CD4-positive, alpha-beta T cell (primary cell): ENCODE data around the gene COL15A1. TPM values are rescaled to one million over a fixed set of nuclear protein-coding genes. Genes with fewer than 3 reads are reported as not detected.

Experiments
- ATAC-seq: fragments of 200-7000 bp; cut with Tn5 transposase; one replicate; pipeline ENCODE4 v1.10.0; 2022; ENCODE audit warnings: mild to moderate bottlenecking; ENCODE audit not compliant: poor library complexity
- CTCF ChIA-PET: fragments of 350-600 bp; sonication (Branson Sonifier 250); formaldehyde crosslinking; loops from one replicate; lab custom pipeline; 2021; ENCODE audit warnings: antibody characterized with exemption, inconsistent platforms; lab: Charles Lee
- POLR2A ChIA-PET: fragments of 350-600 bp; sonication (Branson Sonifier 250); formaldehyde crosslinking; loops from one replicate; lab custom pipeline; 2021; ENCODE audit warnings: antibody characterized with exemption, inconsistent platforms; lab: Charles Lee
- DNase-seq, 14 experiments: peaks; one replicate each; pipeline ENCODE4 v3.0.0-alpha.2; 2013 to 2020; ENCODE audit warnings: mixed read lengths in 2 of 14
- H3K27ac ChIP-seq, 2 donors: one replicate each; pipeline versions ENCODE4 v1.5.1 to v1.7.0; 2013; ENCODE audit warnings: low read length in 2 of 2, low read depth in 1 of 2, mild to moderate bottlenecking in 1 of 2
- H3K27me3 ChIP-seq, 2 experiments: 1 replicate in 1 of 2; 2 replicates in 1 of 2; pipeline versions ENCODE4 v1.6.1 to v1.7.0; 2013; ENCODE audit warnings: low read length in 2 of 2, control low read depth in 1 of 2, mild to moderate bottlenecking in 1 of 2, moderate library complexity in 1 of 2; ENCODE audit not compliant: insufficient read depth in 2 of 2, control insufficient read depth in 1 of 2
- H3K36me3 ChIP-seq: one replicate; pipeline ENCODE4 v1.6.1; 2013; ENCODE audit warnings: low read length, control low read depth; ENCODE audit not compliant: insufficient read depth
- H3K4me1 ChIP-seq: one replicate; pipeline ENCODE4 v1.6.1; 2013; ENCODE audit warnings: low read length, control low read depth; ENCODE audit not compliant: insufficient read depth
- H3K4me3 ChIP-seq: one replicate; pipeline ENCODE4 v1.5.1; 2013; ENCODE audit warnings: mild to moderate bottlenecking, low read length, moderate library complexity
- H3K9me3 ChIP-seq, 2 experiments: 1 replicate in 1 of 2; 2 replicates in 1 of 2; pipeline versions ENCODE4 v1.6.1 to v1.7.0; 2013; ENCODE audit warnings: low read length in 2 of 2, mild to moderate bottlenecking in 2 of 2, control low read depth in 1 of 2, moderate library complexity in 1 of 2; ENCODE audit not compliant: control insufficient read depth in 1 of 2, insufficient read depth in 1 of 2
- H3K27ac Mint-ChIP-seq: one replicate; pipeline ENCODE4 v1.8.0; 2020; ENCODE audit warnings: mixed read lengths
- H3K27me3 Mint-ChIP-seq: one replicate; pipeline ENCODE4 v1.8.0; 2021; ENCODE audit warnings: mixed read lengths
- H3K36me3 Mint-ChIP-seq: one replicate; pipeline ENCODE4 v1.8.0; 2021; ENCODE audit warnings: low read depth, mixed read lengths
- H3K4me1 Mint-ChIP-seq: one replicate; pipeline ENCODE4 v1.8.0; 2021; ENCODE audit warnings: low read depth, mixed read lengths
- H3K4me3 Mint-ChIP-seq: one replicate; pipeline ENCODE4 v1.8.0; 2020; ENCODE audit warnings: mild to moderate bottlenecking, mixed read lengths
- H3K9me3 Mint-ChIP-seq: one replicate; pipeline ENCODE4 v1.8.0; 2020; ENCODE audit warnings: mixed read lengths
- intact Hi-C, 2 experiments: fragments of 100-400 bp; cut with DNase I in 1 of 2; cut with micrococcal nuclease in 1 of 2; formaldehyde crosslinking; loops; one replicate each; pipeline versions ENCODE4 v1.15.1 to v1.9.0; 2023 to 2025; cut with DNase I, micrococcal nuclease
- total RNA-seq, 174 experiments: library from RNA in 2 of 174; stranded (reverse) in 2 of 174; gene quantifications; one replicate each; pipeline ENCODE4 v1.2.3 and lab custom pipeline; 2021 to 2026
- TF ChIP-seq, protein P1 (sequence below): fragments of 200-600 bp; IDR thresholded peaks from one replicate; pipeline ENCODE4 v1.8.0; 2022; ENCODE audit warnings: antibody characterized with exemption, mild to moderate bottlenecking

The COL15A1 gene
- total RNA-seq, 2 experiments from 2014 or later, result not detected

DNA sequence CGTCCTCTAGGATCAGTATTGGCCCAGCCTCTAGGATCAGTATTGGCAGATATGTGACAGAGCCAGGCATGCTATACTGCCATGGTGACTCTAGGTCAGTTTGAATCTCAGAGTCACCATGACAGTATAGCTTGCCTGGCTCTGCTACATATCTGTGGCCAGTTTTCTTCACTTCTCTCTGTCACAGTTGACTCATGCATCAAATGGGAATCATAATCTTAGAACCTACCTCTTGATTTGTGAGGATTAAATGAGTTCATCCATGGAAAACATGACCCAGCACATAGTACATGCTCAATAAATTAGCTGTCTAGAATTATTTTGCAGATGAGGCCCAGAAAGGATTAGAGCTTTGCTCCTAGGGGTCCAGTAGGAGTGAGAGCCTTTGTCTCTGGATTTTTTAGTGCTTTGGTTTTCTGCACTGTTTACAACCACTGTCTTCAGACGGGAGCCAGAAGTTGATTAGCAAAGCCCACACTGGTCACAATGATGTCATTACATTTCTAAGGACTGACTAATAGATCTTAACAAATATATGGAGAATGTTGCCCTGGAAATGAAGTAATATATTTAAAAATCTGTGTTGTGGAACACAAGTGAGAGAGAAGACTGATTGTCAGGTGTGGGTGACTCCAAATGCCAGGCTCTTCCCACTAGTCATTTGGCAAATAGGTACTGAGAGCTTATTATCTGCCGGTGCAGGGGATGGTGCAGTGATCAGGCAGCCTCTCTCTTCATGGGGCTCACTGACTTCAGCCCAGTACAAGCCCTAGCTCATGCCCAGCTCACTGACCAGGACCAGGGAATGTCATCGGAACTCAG is 76.0 kb downstream of the COL15A1 start:
- no peaks in the 10 kb centered on the region for H3K36me3 ChIP-seq
- CTCF ChIA-PET, result no interaction called here
- no peaks in the 10 kb centered on the region for H3K9me3 ChIP-seq
- H3K4me3 Mint-ChIP-seq, result no peak overlapping the region
- POLR2A ChIA-PET, result no interaction called here
- H3K4me1 Mint-ChIP-seq, result peaks cover 9% of the 10 kb centered on the region
- H3K27me3 ChIP-seq, result no peaks in the 10 kb centered on the region
- no peaks in the 10 kb centered on the region for H3K4me1 ChIP-seq
- no peaks in the 10 kb centered on the region for H3K36me3 Mint-ChIP-seq
- H3K4me3 ChIP-seq, result no peak overlapping the region
- ATAC-seq (no peak), DNase-seq (no peak)
- no peaks in the 10 kb centered on the region for H3K27me3 Mint-ChIP-seq
- TF ChIP-seq, protein P1, sequence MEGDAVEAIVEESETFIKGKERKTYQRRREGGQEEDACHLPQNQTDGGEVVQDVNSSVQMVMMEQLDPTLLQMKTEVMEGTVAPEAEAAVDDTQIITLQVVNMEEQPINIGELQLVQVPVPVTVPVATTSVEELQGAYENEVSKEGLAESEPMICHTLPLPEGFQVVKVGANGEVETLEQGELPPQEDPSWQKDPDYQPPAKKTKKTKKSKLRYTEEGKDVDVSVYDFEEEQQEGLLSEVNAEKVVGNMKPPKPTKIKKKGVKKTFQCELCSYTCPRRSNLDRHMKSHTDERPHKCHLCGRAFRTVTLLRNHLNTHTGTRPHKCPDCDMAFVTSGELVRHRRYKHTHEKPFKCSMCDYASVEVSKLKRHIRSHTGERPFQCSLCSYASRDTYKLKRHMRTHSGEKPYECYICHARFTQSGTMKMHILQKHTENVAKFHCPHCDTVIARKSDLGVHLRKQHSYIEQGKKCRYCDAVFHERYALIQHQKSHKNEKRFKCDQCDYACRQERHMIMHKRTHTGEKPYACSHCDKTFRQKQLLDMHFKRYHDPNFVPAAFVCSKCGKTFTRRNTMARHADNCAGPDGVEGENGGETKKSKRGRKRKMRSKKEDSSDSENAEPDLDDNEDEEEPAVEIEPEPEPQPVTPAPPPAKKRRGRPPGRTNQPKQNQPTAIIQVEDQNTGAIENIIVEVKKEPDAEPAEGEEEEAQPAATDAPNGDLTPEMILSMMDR, result no peak
- H3K27ac ChIP-seq, result no peak overlapping the region
- H3K9me3 Mint-ChIP-seq, result no peaks in the 10 kb centered on the region
- no peak overlapping the region for H3K27ac Mint-ChIP-seq
- intact Hi-C loops, result no loop called here

DNA sequence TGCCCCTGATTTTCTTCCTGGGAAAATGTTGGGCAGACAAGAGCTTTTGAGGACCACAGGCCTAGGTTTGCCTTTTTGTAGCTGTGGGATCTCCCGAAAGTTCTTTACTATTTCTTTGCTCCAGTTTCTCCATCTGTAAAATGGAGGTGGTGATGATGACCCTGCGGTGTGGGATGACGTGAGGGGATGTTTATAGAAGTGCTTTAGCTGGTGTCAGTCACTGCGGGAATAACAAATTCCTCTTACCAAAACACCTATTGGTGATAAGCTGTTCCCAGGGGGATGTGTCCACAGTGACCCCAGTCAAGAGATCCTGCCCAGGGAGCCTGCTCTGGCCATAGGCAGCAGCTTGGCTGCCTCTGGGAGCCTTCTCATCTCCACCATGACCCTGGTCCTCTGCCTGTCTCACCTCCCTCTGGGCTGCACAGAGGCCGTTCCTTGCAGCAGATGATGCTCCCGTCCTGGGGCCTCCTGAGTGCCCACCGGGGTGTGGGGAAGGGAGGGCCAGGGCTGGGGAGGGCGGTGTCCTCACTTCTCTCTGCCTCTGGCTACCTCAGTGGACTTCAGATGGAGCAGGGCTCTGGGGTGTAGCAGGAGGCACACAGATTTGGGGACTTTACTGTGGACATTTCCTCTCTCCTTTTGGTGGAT is 77.2 kb downstream of the COL15A1 start:
- no peaks in the 10 kb centered on the region for H3K27me3 ChIP-seq
- Mint-ChIP-seq H3K27ac (no peak overlapping the region), H3K4me3 (no peak overlapping the region), H3K4me1 (peaks cover 9% of the 10 kb centered on the region), H3K9me3 (no peaks in the 10 kb centered on the region), H3K27me3 (no peaks in the 10 kb centered on the region), H3K36me3 (no peaks in the 10 kb centered on the region)
- ChIA-PET POLR2A (no interaction called here), CTCF (no interaction called here)
- H3K27ac ChIP-seq, result no peak overlapping the region
- no peak for ATAC-seq
- TF ChIP-seq, protein P1, result no peak
- no peaks in the 10 kb centered on the region for H3K9me3 ChIP-seq
- no peaks in the 10 kb centered on the region for H3K36me3 ChIP-seq
- no peaks in the 10 kb centered on the region for H3K4me1 ChIP-seq
- DNase-seq, result no peak
- no peak overlapping the region for H3K4me3 ChIP-seq
- intact Hi-C loops, result no loop called here

DNA sequence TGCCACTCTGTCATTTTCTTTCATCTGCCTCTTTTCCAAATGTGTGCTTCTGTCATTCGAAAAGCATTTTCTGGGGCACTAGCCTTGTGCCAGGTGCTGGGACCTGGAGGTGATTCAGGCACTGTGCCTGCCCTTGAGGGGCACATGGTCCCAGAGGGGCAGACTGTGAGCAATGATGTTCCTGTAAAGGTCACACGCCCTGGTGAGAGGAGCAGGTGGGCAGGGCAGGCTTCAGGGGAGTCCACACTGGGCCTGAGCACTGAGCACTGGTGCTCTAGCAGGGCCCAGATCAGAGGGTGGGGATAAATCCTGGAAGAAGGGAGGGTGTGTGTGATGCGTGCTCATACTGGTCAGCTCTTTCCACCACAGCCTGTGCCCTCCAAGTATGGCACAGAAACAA is 77.8 kb downstream of the COL15A1 start:
- H3K4me3 ChIP-seq, result no peak overlapping the region
- Mint-ChIP-seq H3K4me1 (peaks cover 12% of the 10 kb centered on the region), H3K27me3 (no peaks in the 10 kb centered on the region), H3K4me3 (no peak overlapping the region), H3K27ac (no peak overlapping the region), H3K9me3 (no peaks in the 10 kb centered on the region), H3K36me3 (no peaks in the 10 kb centered on the region)
- H3K27me3 ChIP-seq, result no peaks in the 10 kb centered on the region
- no peak for ATAC-seq
- peaks cover 5% of the 10 kb centered on the region for H3K4me1 ChIP-seq
- POLR2A ChIA-PET, result no interaction called here
- no peaks in the 10 kb centered on the region for H3K9me3 ChIP-seq
- CTCF ChIA-PET, result no interaction called here
- DNase-seq, result no peak
- H3K36me3 ChIP-seq, result no peaks in the 10 kb centered on the region
- intact Hi-C loops, result no loop called here
- TF ChIP-seq, protein P1, result no peak
- no peak overlapping the region for H3K27ac ChIP-seq
